Measurements from ENCODE around the gene KIRREL3. TPM values are rescaled to one million over a fixed set of nuclear protein-coding genes. Genes with fewer than 3 reads are reported as not detected.

Gene KIRREL3
- polyA plus RNA-seq (2012; rRNA removed), result 3.2 and 3.7 TPM in 2 replicates
- polyA plus RNA-seq (2012; cell fraction: cytosol; rRNA removed), result 2.0 and 2.5 TPM in 2 replicates
- 5.7 and 9.3 TPM in 2 replicates for polyA plus RNA-seq (2012; cell fraction: nucleus; rRNA removed)

DNA sequence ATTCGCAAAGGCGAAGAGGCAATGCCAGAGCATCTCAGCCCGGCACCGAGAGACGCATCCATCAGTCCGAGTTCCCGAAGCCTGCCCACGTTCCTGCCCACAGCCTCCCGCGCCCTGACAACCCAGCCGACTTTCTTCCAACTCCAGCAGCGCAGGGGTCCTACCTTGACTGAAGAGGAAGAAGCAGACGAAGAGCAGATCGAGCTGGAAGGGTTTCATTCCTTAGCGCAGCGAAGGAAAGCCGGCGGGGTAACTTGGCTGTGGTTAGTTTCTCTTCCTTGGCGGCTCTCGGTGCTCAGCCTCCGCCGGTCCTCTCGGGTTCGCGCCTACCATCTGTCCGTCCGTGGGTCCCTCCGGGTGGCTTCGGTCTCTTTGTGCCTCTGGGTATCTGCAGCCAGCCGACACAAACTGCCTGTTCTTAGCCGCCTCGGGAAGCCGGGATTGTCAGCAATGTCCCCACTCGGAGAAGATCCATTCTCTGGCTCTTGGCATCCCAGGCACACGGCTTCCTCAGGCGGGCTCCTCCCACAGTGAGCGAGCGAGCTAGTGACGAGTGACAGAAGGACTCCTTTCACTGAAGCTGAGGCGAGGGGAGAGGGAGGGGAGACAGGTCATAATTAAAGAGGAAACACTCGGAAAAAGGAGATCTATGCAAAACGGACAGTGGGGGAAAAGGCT lies at the start of gene KIRREL3:
TSS of gene KIRREL3 (minus strand) at position 480 of the 678 bp plus-strand sequence.
- CTCF ChIA-PET, result interaction anchor here (1.0 to 5.7 kb wide), 4 partner anchors 8 to 560 kb away, joined by 4 to 53 read pairs (median 6); no protein-coding TSS in a partner anchor
- TF ChIP-seq, protein P1, sequence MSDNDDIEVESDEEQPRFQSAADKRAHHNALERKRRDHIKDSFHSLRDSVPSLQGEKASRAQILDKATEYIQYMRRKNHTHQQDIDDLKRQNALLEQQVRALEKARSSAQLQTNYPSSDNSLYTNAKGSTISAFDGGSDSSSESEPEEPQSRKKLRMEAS (IDR thresholded peaks at IDR 0.05; ENCODE audit: low read depth), result peak; percentile 33; the same call in 1 of the 2 replicates
- no peak for TF ChIP-seq MEF2A (IDR thresholded peaks at IDR 0.05; ENCODE audit: borderline replicate concordance, low read depth)
- Histone ChIP-seq H3K9me2 (no peaks in the 10 kb centered on the region), H4K20me1 (ENCODE audit: insufficient read depth) (no peaks in the 10 kb centered on the region), H3K27me3 (ENCODE audit: insufficient read depth) (no peaks in the 10 kb centered on the region), H3K4me2 (peak within 1 kb of the TSS; percentile 81), H3K36me3 (replicated peaks in 1 of 2; ENCODE audit: control insufficient read depth in 1 of 2, insufficient read depth in 2 of 2, low read length in 1 of 2) (no peaks in the 10 kb centered on the region), H3K4me3 (ENCODE audit: low read depth in 2 of 2, low read length in 1 of 2) (peak within 1 kb of the TSS; percentile 64 to 82), H2AFZ (ENCODE audit: low read depth) (peak within 1 kb of the TSS; percentile 70), H3F3A (replicated peaks; ENCODE audit: insufficient read depth) (no peaks in the 10 kb centered on the region), H3K9me3 (no peaks in the 10 kb centered on the region), H3K4me1 (ENCODE audit: control insufficient read depth in 1 of 2, insufficient read depth in 2 of 2, low read depth in 1 of 2, low read length in 1 of 2) (peaks cover 9 to 13% of the 10 kb centered on the region in 2 experiments; a peak in 3 of 4 replicates), H3K79me2 (ENCODE audit: insufficient read depth) (peaks cover 60% of the 10 kb centered on the region), H3K27ac (ENCODE audit: low read depth in 2 of 2, low read length in 1 of 2) (peak within 1 kb of the TSS in 1 of 2 experiments; percentile 63; a peak in 2 of 4 replicates), H3K9ac (peak within 1 kb of the TSS; percentile 83)
- DNase-seq, result peak; percentile 65
- 8% methylated on average over 39 of the region's 42 CpGs for WGBS (ENCODE audit: low lambda C conversion rate)
- POLR2A ChIA-PET, result no interaction called here

- ChIA-PET POLR2A (no interaction called here), CTCF (interaction anchor here (1.1 kb wide), 1 partner anchor 15 kb away, joined by 3 read pairs; no protein-coding TSS in a partner anchor)
- no peak overlapping the region for H3K4me3 ChIP-seq (ENCODE audit: low read depth in 2 of 2, low read length in 1 of 2)
- no peak overlapping the region for H2AFZ ChIP-seq (ENCODE audit: low read depth)
- no peaks in the 10 kb centered on the region for H3K79me2 ChIP-seq (ENCODE audit: insufficient read depth)
- no peak for TF ChIP-seq FOSL2 (IDR thresholded peaks at IDR 0.05; ENCODE audit: borderline replicate concordance, low read depth)
- no peak for TF ChIP-seq POLR2AphosphoS5 (IDR thresholded peaks at IDR 0.05; ENCODE audit: low read depth, low read length)
- no peak for TF ChIP-seq FOXJ3 (CRISPR knock-in tag; IDR thresholded peaks at IDR 0.05)
- no peak for TF ChIP-seq MEF2A (IDR thresholded peaks at IDR 0.05; ENCODE audit: borderline replicate concordance, low read depth)
- no peak for TF ChIP-seq GABPA (IDR thresholded peaks at IDR 0.05; ENCODE audit: low read depth)
- TF ChIP-seq ELF1 (IDR thresholded peaks at IDR 0.05), result no peak
- TF ChIP-seq USF2 (IDR thresholded peaks at IDR 0.05; ENCODE audit: borderline replicate concordance, low read depth, low read length), result no peak
- TF ChIP-seq, protein P2, sequence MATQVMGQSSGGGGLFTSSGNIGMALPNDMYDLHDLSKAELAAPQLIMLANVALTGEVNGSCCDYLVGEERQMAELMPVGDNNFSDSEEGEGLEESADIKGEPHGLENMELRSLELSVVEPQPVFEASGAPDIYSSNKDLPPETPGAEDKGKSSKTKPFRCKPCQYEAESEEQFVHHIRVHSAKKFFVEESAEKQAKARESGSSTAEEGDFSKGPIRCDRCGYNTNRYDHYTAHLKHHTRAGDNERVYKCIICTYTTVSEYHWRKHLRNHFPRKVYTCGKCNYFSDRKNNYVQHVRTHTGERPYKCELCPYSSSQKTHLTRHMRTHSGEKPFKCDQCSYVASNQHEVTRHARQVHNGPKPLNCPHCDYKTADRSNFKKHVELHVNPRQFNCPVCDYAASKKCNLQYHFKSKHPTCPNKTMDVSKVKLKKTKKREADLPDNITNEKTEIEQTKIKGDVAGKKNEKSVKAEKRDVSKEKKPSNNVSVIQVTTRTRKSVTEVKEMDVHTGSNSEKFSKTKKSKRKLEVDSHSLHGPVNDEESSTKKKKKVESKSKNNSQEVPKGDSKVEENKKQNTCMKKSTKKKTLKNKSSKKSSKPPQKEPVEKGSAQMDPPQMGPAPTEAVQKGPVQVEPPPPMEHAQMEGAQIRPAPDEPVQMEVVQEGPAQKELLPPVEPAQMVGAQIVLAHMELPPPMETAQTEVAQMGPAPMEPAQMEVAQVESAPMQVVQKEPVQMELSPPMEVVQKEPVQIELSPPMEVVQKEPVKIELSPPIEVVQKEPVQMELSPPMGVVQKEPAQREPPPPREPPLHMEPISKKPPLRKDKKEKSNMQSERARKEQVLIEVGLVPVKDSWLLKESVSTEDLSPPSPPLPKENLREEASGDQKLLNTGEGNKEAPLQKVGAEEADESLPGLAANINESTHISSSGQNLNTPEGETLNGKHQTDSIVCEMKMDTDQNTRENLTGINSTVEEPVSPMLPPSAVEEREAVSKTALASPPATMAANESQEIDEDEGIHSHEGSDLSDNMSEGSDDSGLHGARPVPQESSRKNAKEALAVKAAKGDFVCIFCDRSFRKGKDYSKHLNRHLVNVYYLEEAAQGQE (IDR thresholded peaks at IDR 0.05; ENCODE audit: low read depth, low read length), result no peak
- H4K20me1 ChIP-seq (ENCODE audit: insufficient read depth), result no peaks in the 10 kb centered on the region
- no peak overlapping the region for H3K9ac ChIP-seq
- H3K9me3 ChIP-seq, result no peaks in the 10 kb centered on the region
- H3K36me3 ChIP-seq (replicated peaks in 1 of 2; ENCODE audit: control insufficient read depth in 1 of 2, insufficient read depth in 2 of 2, low read length in 1 of 2), result no peaks in the 10 kb centered on the region
- WGBS (ENCODE audit: low lambda C conversion rate), result 72% methylated on average over 1 of the region's 1 CpG
- H3F3A ChIP-seq (replicated peaks; ENCODE audit: insufficient read depth), result no peaks in the 10 kb centered on the region
- H3K9me2 ChIP-seq, result no peaks in the 10 kb centered on the region
- DNase-seq, result no peak
- no peaks in the 10 kb centered on the region for H3K4me1 ChIP-seq (ENCODE audit: control insufficient read depth in 1 of 2, insufficient read depth in 2 of 2, low read depth in 1 of 2, low read length in 1 of 2)
- H3K27me3 ChIP-seq (ENCODE audit: insufficient read depth), result no peaks in the 10 kb centered on the region
- no peak overlapping the region for H3K4me2 ChIP-seq
- H3K27ac ChIP-seq (ENCODE audit: low read depth in 2 of 2, low read length in 1 of 2), result no peak overlapping the region
Observed at GRCh38 chr11:127050186-127050585, 49.6 kb upstream of the KIRREL3 start.

All from SK-N-SH (cell line).